Measurements from ENCODE around the gene HEBP1.

HEBP1 gene

GRCh38 chr12:12951504-12951903 lies 48.6 kb downstream of the HEBP1 start:
- no peak for DNase-seq (ENCODE audit: low read depth)

- DNase-seq (ENCODE audit: low read depth): no peak
Measured at GRCh38 chr12:12947902-12948301, 52.2 kb downstream of the HEBP1 start.

GRCh38 chr12:12946686-12947355 lies 53.2 kb downstream of the HEBP1 start:
- DNase-seq (ENCODE audit: low read depth): no peak

- no peak for DNase-seq (ENCODE audit: low read depth)
Measured at GRCh38 chr12:12945591-12945990, 54.5 kb downstream of the HEBP1 start.

- DNase-seq (ENCODE audit: low read depth): no peak
Measured at GRCh38 chr12:12943586-12944260, 56.3 kb downstream of the HEBP1 start.

- DNase-seq (ENCODE audit: low read depth): no peak
Measured at GRCh38 chr12:12941450-12942350, 58.4 kb downstream of the HEBP1 start.

- no peak for DNase-seq (ENCODE audit: low read depth)
Measured at GRCh38 chr12:12939888-12940287, 60.2 kb downstream of the HEBP1 start.

GRCh38 chr12:12938541-12938940 lies 61.5 kb downstream of the HEBP1 start:
- no peak for DNase-seq (ENCODE audit: low read depth)

- no peak for DNase-seq (ENCODE audit: low read depth)
Measured at GRCh38 chr12:12936983-12937491, 63.0 kb downstream of the HEBP1 start.

- DNase-seq (ENCODE audit: low read depth): no peak
Measured at GRCh38 chr12:12934556-12934955, 65.5 kb downstream of the HEBP1 start.

GRCh38 chr12:12933742-12934141 lies 66.3 kb downstream of the HEBP1 start:
- no peak for DNase-seq (ENCODE audit: low read depth)

GRCh38 chr12:12930633-12931219 lies 69.3 kb downstream of the HEBP1 start:
- no peak for DNase-seq (ENCODE audit: low read depth)

- no peak for DNase-seq (ENCODE audit: low read depth)
Measured at GRCh38 chr12:12929696-12930095, 70.4 kb downstream of the HEBP1 start.

GRCh38 chr12:12927211-12928079 lies 72.6 kb downstream of the HEBP1 start:
- peak; percentile 91 for DNase-seq (ENCODE audit: low read depth)

- peak; percentile 71 for DNase-seq (ENCODE audit: low read depth)
Measured at GRCh38 chr12:12926571-12927071, 73.4 kb downstream of the HEBP1 start.

GRCh38 chr12:12925388-12925787 lies 74.7 kb downstream of the HEBP1 start:
- peak; percentile 68 for DNase-seq (ENCODE audit: low read depth)

Measured in amniotic epithelial cell (primary cell).